ENCODE results near the gene ARHGEF37. TPM values are rescaled to one million over a fixed set of nuclear protein-coding genes. Genes with fewer than 3 reads are reported as not detected.

The ARHGEF37 gene
- total and polyA plus RNA-seq, 2 of the 8 experiments (the other 6 are each of a cell fraction or from before 2014, with no cell fraction given) = 0.21 to 0.48 TPM

DNA sequence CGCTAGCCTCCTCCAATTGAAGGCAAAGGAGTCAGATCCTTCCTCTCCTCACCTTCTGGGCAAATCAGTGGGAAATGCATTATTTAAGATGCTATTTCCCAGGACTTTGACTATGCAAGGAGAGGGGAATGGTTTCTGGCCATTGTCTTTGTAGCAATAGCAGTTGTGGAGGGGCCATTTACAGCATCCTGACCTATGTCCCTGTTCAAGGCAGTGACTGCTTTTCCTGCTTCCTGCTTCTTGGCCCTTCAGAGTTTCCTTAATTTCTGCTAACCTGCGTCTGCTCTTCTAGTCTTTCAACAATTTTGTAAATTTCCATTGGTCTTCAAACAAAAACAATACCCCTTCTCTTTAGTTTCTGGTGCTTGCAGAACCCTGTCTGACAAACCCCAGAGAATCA, 76.0 kb downstream of the ARHGEF37 start (continued):
- TF ChIP-seq, protein P1, sequence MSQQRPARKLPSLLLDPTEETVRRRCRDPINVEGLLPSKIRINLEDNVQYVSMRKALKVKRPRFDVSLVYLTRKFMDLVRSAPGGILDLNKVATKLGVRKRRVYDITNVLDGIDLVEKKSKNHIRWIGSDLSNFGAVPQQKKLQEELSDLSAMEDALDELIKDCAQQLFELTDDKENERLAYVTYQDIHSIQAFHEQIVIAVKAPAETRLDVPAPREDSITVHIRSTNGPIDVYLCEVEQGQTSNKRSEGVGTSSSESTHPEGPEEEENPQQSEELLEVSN (IDR thresholded peaks at IDR 0.05) = no peak
- TF ChIP-seq SP4 (IDR thresholded peaks at IDR 0.05; ENCODE audit: low read length) (no peak), PHF8 (conservative IDR thresholded peaks at IDR 0.05; ENCODE audit: low read depth, low read length) (no peak), KDM1A (IDR thresholded peaks at IDR 0.05; ENCODE audit: borderline replicate concordance, low read length) (no peak)
